ENCODE measurements around the gene TLR6.

GRCh38 chr4:38785041-38785790, 71.4 kb downstream of the TLR6 start:
- TF ChIP-seq CTCF (IDR thresholded peaks at IDR 0.05; ENCODE audit: low read depth, low read length, missing input control) (no peak), JUND (IDR thresholded peaks at IDR 0.05) (no peak), REST (IDR thresholded peaks at IDR 0.05) (no peak), FOXA1 (IDR thresholded peaks at IDR 0.05) (no peak), FOXA2 (IDR thresholded peaks at IDR 0.05) (no peak), YY1 (IDR thresholded peaks at IDR 0.05) (no peak), MAX (IDR thresholded peaks at IDR 0.05) (no peak), TAF1 (conservative IDR thresholded peaks at IDR 0.05) (no peak), EGR1 (IDR thresholded peaks at IDR 0.05; ENCODE audit: low read depth in 2 of 2) (no peak)
